H9 (cell line): ENCODE measurements around the gene DAND5. TPM values are rescaled to one million over a fixed set of nuclear protein-coding genes. Genes with fewer than 3 reads are reported as not detected.

ENCODE experiments used
- DNase-seq: peaks from one replicate; pipeline ENCODE4 v3.0.0-alpha.2; 2017
- H2AFZ ChIP-seq: one replicate; pipeline ENCODE4 v1.6.1; 2013; ENCODE audit warnings: mild to moderate bottlenecking, low read length, control low read depth, moderate library complexity
- H2AK5ac ChIP-seq: 2 replicates; pipeline ENCODE4 v1.6.1; 2013; ENCODE audit warnings: low read length, control low read depth, mixed read lengths; ENCODE audit not compliant: insufficient read length
- H2BK120ac ChIP-seq: one replicate; pipeline ENCODE4 v1.6.1; 2013; ENCODE audit warnings: low read depth, mild to moderate bottlenecking, low read length, control low read depth, inconsistent platforms; ENCODE audit not compliant: poor library complexity, severe bottlenecking
- H2BK12ac ChIP-seq: 2 replicates; pipeline ENCODE4 v1.6.1; 2013; ENCODE audit warnings: low read length, control low read depth, mixed read lengths, low read depth; ENCODE audit not compliant: insufficient read length
- H2BK15ac ChIP-seq: 2 replicates; pipeline ENCODE4 v1.6.1; 2013; ENCODE audit warnings: low read depth, low read length, control low read depth
- H2BK20ac ChIP-seq: one replicate; pipeline ENCODE4 v1.6.1; 2013; ENCODE audit warnings: low read depth, mild to moderate bottlenecking, low read length, control low read depth, inconsistent platforms; ENCODE audit not compliant: poor library complexity, severe bottlenecking
- H2BK5ac ChIP-seq: 2 replicates; pipeline ENCODE4 v1.6.1; 2013; ENCODE audit warnings: low read length, control low read depth, mixed read lengths; ENCODE audit not compliant: insufficient read length
- H3K14ac ChIP-seq: 2 replicates; pipeline ENCODE4 v1.6.1; 2013; ENCODE audit warnings: low read length, control low read depth; ENCODE audit not compliant: insufficient read depth
- H3K18ac ChIP-seq: 2 replicates; pipeline ENCODE4 v1.6.1; 2013; ENCODE audit warnings: low read depth, mild to moderate bottlenecking, mixed read lengths, low read length, control low read depth; ENCODE audit not compliant: insufficient read length
- H3K23ac ChIP-seq: 2 replicates; pipeline ENCODE4 v1.6.1; 2013; ENCODE audit warnings: low read length, control low read depth, mixed read lengths, low read depth; ENCODE audit not compliant: insufficient read length
- H3K23me2 ChIP-seq: 2 replicates; pipeline ENCODE4 v1.6.1; 2013; ENCODE audit warnings: low read depth, mild to moderate bottlenecking, mixed read lengths, low read length, control low read depth; ENCODE audit not compliant: insufficient read length, poor library complexity, severe bottlenecking
- H3K27ac ChIP-seq: 2 replicates; pipeline ENCODE4 v1.5.1; 2013; ENCODE audit warnings: low read length, control low read depth, mixed read lengths, low read depth; ENCODE audit not compliant: insufficient read length
- H3K27me3 ChIP-seq: 2 replicates; pipeline ENCODE4 v1.6.1; 2013; ENCODE audit warnings: low read length, control low read depth, inconsistent platforms; ENCODE audit not compliant: insufficient read depth
- H3K4ac ChIP-seq: 2 replicates; pipeline ENCODE4 v1.6.1; 2013; ENCODE audit warnings: low read depth, mild to moderate bottlenecking, control low read depth, inconsistent platforms, low read length, moderate library complexity
- H3K4me1 ChIP-seq: 2 replicates; pipeline ENCODE4 v1.6.1; 2013; ENCODE audit warnings: low read length, control low read depth, inconsistent platforms; ENCODE audit not compliant: insufficient read depth
- H3K4me2 ChIP-seq: 2 replicates; pipeline ENCODE4 v1.6.1; 2013; ENCODE audit warnings: low read length, control low read depth, mixed read lengths; ENCODE audit not compliant: insufficient read length, insufficient read depth
- H3K56ac ChIP-seq: 2 replicates; pipeline ENCODE4 v1.6.1; 2013; ENCODE audit warnings: low read depth, mild to moderate bottlenecking, mixed read lengths, low read length, control low read depth; ENCODE audit not compliant: insufficient read length
- H3K79me1 ChIP-seq: 2 replicates; pipeline ENCODE4 v1.6.1; 2013; ENCODE audit warnings: low read depth, mild to moderate bottlenecking, moderate library complexity, low read length, control low read depth, inconsistent platforms; ENCODE audit not compliant: insufficient read depth, poor library complexity, severe bottlenecking
- H3K79me2 ChIP-seq: 2 replicates; pipeline ENCODE4 v1.6.1; 2013; ENCODE audit warnings: low read length, control low read depth, inconsistent platforms; ENCODE audit not compliant: insufficient read depth
- H3K9ac ChIP-seq: 2 replicates; pipeline ENCODE4 v1.6.1; 2013; ENCODE audit warnings: low read length, control low read depth, mixed read lengths; ENCODE audit not compliant: insufficient read length; ENCODE audit errors: extremely low read depth
- H3K9me3 ChIP-seq: one replicate; pipeline ENCODE4 v1.6.1; 2013; ENCODE audit warnings: low read depth, low read length, inconsistent platforms; ENCODE audit not compliant: control insufficient read depth
- H3T11ph ChIP-seq: one replicate; pipeline ENCODE4 v1.6.1; 2013; ENCODE audit warnings: mild to moderate bottlenecking, low read length, control low read depth, inconsistent platforms
- H4K20me1 ChIP-seq: one replicate; pipeline ENCODE4 v1.6.1; 2013; ENCODE audit not compliant: control insufficient read depth, insufficient read length, insufficient read depth
- H4K5ac ChIP-seq: 2 replicates; pipeline ENCODE4 v1.6.1; 2013; ENCODE audit warnings: low read depth, mild to moderate bottlenecking, mixed read lengths, low read length, control low read depth; ENCODE audit not compliant: insufficient read length
- H4K8ac ChIP-seq: replicated peaks from 2 replicates; pipeline ENCODE4 v1.6.1; 2013; ENCODE audit warnings: low read length, control low read depth, mixed read lengths, low read depth; ENCODE audit not compliant: insufficient read length
- H4K91ac ChIP-seq: 2 replicates; pipeline ENCODE4 v1.6.1; 2013; ENCODE audit warnings: low read depth, mild to moderate bottlenecking, moderate library complexity, mixed read lengths, low read length, control low read depth; ENCODE audit not compliant: insufficient read length
- H3K27ac Mint-ChIP-seq, 3 experiments: 2 replicates in 2 of 3; 3 replicates in 1 of 3; pipeline ENCODE4 v1.8.0; 2020 to 2021; ENCODE audit warnings: mixed read lengths in 3 of 3, mild to moderate bottlenecking in 1 of 3, moderate library complexity in 1 of 3
- H3K27me3 Mint-ChIP-seq: 2 replicates; pipeline ENCODE4 v1.8.0; 2021; ENCODE audit warnings: low read depth, mild to moderate bottlenecking, moderate library complexity, mixed read lengths
- H3K36me3 Mint-ChIP-seq, 3 experiments: 2 replicates in 2 of 3; 3 replicates in 1 of 3; pipeline ENCODE4 v1.8.0; 2020 to 2021; ENCODE audit warnings: low read depth in 3 of 3, mixed read lengths in 3 of 3; ENCODE audit not compliant: insufficient read depth in 1 of 3
- H3K4me1 Mint-ChIP-seq, 2 experiments: 2 replicates each; pipeline ENCODE4 v1.8.0; 2020; ENCODE audit warnings: mixed read lengths in 2 of 2
- H3K4me3 Mint-ChIP-seq, 2 experiments: 2 replicates in 1 of 2; 3 replicates in 1 of 2; pipeline ENCODE4 v1.8.0; 2020 to 2021; ENCODE audit warnings: mild to moderate bottlenecking in 2 of 2, mixed read lengths in 2 of 2, moderate library complexity in 1 of 2
- H3K9me3 Mint-ChIP-seq, 2 experiments: 2 replicates in 1 of 2; 3 replicates in 1 of 2; pipeline ENCODE4 v1.8.0; 2020; ENCODE audit warnings: mild to moderate bottlenecking in 2 of 2, mixed read lengths in 2 of 2, moderate library complexity in 1 of 2
- WGBS: extraction: QIAGEN DNeasy Blood & Tissue Kit; methylation state at CpG from one replicate; pipeline ENCODE4 v1.1.7; 2013; ENCODE audit warnings: missing lambda C conversion rate, low lambda C conversion rate, mixed read lengths; ENCODE audit not compliant: insufficient read length; ENCODE audit errors: extremely low coverage; 5-methylcytosine and 5-hydroxymethylcytosine counted together
- total RNA-seq: library from RNA; stranded (reverse); gene quantifications from 2 replicates; pipeline ENCODE4 v1.2.1, GENCODE V29; 2021
- TF ChIP-seq, protein P1 (sequence below): fragments of 200-600 bp; sonication (generic); conservative IDR thresholded peaks from 3 replicates; pipeline ENCODE4 v1.8.0; 2021; ENCODE audit warnings: antibody characterized with exemption, mild to moderate bottlenecking

DAND5 gene
- total RNA-seq, 1 experiment from 2014 or later, result 0.11 TPM

DNA sequence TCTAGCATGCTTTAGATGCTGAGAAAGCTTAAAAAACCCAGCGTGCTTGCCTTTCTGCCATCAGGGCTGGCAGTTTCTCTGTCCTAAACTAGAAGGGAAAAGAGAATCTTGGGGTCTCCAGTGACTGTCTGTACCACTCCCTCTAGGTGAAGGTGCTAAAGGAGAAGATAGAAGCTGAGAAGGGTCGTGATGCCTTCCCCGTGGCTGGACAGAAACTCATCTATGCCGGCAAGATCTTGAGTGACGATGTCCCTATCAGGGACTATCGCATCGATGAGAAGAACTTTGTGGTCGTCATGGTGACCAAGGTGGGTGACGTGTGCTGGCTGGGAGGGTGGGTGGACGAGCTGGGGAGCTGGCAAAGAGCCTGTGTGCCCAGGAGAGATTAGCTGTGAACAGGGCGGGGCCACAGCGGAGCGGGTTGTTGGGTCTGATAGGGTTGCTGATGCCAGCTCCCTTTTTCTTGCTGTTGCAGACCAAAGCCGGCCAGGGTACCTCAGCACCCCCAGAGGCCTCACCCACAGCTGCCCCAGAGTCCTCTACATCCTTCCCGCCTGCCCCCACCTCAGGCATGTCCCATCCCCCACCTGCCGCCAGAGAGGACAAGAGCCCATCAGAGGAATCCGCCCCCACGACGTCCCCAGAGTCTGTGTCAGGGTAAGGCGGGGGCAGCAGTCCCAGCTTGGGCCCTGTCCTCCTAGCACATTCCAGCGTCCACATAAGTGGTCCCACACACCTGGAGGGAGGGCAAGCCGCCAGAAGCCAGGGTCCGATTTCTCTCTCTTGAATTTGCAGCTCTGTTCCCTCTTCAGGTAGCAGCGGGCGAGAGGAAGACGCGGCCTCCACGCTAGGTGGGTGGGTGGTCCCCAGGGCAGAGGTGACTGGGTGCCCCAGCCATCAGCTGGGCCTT, 21.4 kb upstream of the DAND5 start:
- H3K4me1 ChIP-seq, result no peaks in the 10 kb centered on the region
- no peak overlapping the region for H3K4me2 ChIP-seq
- no peak for DNase-seq
- no peaks in the 10 kb centered on the region for H4K20me1 ChIP-seq
- H3K4ac ChIP-seq, result no peak overlapping the region
- H3K56ac ChIP-seq, result no peak overlapping the region
- H3K18ac ChIP-seq, result no peak overlapping the region
- no peak overlapping the region for H2AK5ac ChIP-seq
- Mint-ChIP-seq H3K4me3 (peak overlapping the region; percentile 29 to 30; a peak in 3 of 5 replicates), H3K36me3 (peaks cover 49 to 81% (median 72%) of the 10 kb centered on the region in 3 experiments), H3K27me3 (no peaks in the 10 kb centered on the region), H3K9me3 (0 out of 5 replicates have a peak, but pooled peaks cover 0 to 3% of the 10 kb centered on the region in 2 experiments), H3K4me1 (peaks cover 15 to 30% of the 10 kb centered on the region in 2 experiments), H3K27ac (peak overlapping the region in 2 of 3 experiments; percentile 33 to 89; a peak in 3 of 7 replicates)
- no peak overlapping the region for H3K27ac ChIP-seq
- H3K23ac ChIP-seq, result no peak overlapping the region
- H2BK15ac ChIP-seq, result no peak overlapping the region
- H4K5ac ChIP-seq, result no peak overlapping the region
- no peak overlapping the region for H2BK120ac ChIP-seq
- no peaks in the 10 kb centered on the region for H3K79me1 ChIP-seq
- TF ChIP-seq, protein P1, sequence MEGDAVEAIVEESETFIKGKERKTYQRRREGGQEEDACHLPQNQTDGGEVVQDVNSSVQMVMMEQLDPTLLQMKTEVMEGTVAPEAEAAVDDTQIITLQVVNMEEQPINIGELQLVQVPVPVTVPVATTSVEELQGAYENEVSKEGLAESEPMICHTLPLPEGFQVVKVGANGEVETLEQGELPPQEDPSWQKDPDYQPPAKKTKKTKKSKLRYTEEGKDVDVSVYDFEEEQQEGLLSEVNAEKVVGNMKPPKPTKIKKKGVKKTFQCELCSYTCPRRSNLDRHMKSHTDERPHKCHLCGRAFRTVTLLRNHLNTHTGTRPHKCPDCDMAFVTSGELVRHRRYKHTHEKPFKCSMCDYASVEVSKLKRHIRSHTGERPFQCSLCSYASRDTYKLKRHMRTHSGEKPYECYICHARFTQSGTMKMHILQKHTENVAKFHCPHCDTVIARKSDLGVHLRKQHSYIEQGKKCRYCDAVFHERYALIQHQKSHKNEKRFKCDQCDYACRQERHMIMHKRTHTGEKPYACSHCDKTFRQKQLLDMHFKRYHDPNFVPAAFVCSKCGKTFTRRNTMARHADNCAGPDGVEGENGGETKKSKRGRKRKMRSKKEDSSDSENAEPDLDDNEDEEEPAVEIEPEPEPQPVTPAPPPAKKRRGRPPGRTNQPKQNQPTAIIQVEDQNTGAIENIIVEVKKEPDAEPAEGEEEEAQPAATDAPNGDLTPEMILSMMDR, result no peak
- H3K27me3 ChIP-seq, result no peaks in the 10 kb centered on the region
- no peak overlapping the region for H2BK12ac ChIP-seq
- no peaks in the 10 kb centered on the region for H3K23me2 ChIP-seq
- H3T11ph ChIP-seq, result no peak overlapping the region
- no peak overlapping the region for H2BK5ac ChIP-seq
- H4K8ac ChIP-seq, result no peak overlapping the region
- H3K14ac ChIP-seq, result no peak overlapping the region; the same call in 1 of the 2 replicates
- WGBS, result no CpG with 5 or more reads among the region's 28 CpGs
- no peak overlapping the region for H3K9ac ChIP-seq
- H2BK20ac ChIP-seq, result no peak overlapping the region
- H3K9me3 ChIP-seq, result no peaks in the 10 kb centered on the region
- no peaks in the 10 kb centered on the region; the same call in 1 of the 2 replicates for H3K79me2 ChIP-seq
- no peak overlapping the region for H2AFZ ChIP-seq
- no peak overlapping the region for H4K91ac ChIP-seq
